GM21737 (cell line): ENCODE measurements around the gene CTDSPL.
"Not testable (repeated sequence)": the region's sequence is repeated elsewhere in the genome, so short reads cannot be mapped to it uniquely, and the experiment has no call there.

Experiments used
- ATAC-seq: cut with Tn5 transposase; IDR thresholded peaks from one replicate; pipeline ENCODE4 v1.9.1; 2021; ENCODE audit warnings: mild to moderate bottlenecking, moderate library complexity; ENCODE audit not compliant: unreplicated experiment

CTDSPL gene

GRCh38 chr3:37861620-37862041, at the start of gene CTDSPL:
CTDSPL (plus strand) TSS chr3:37861880; CDS start chr3:37862200, 320 bp downstream.
- no peak for ATAC-seq

- ATAC-seq = no peak
These were observed 49.2 kb upstream of the CTDSPL start for GRCh38 chr3:37812499-37812896.

- ATAC-seq = no peak
These were observed 48.3 kb upstream of the CTDSPL start for GRCh38 chr3:37813403-37813802.

- no peak for ATAC-seq
These were observed 47.1 kb upstream of the CTDSPL start for GRCh38 chr3:37814547-37814946.

- not testable (repeated sequence) for ATAC-seq
These were observed 46.5 kb upstream of the CTDSPL start for GRCh38 chr3:37815156-37815555.

GRCh38 chr3:37816271-37816670, 45.4 kb upstream of the CTDSPL start:
- no peak for ATAC-seq

- no peak for ATAC-seq
These were observed 42.1 kb upstream of the CTDSPL start for GRCh38 chr3:37819591-37819990.

- no peak for ATAC-seq
These were observed 41.4 kb upstream of the CTDSPL start for GRCh38 chr3:37820286-37820685.

GRCh38 chr3:37823189-37823588, 38.5 kb upstream of the CTDSPL start:
- ATAC-seq = no peak

GRCh38 chr3:37824090-37824953, 37.4 kb upstream of the CTDSPL start:
- no peak for ATAC-seq

- no peak for ATAC-seq
These were observed 36.7 kb upstream of the CTDSPL start for GRCh38 chr3:37824954-37825328.

GRCh38 chr3:37825744-37826400, 35.8 kb upstream of the CTDSPL start:
- no peak for ATAC-seq

GRCh38 chr3:37826502-37826901, 35.2 kb upstream of the CTDSPL start:
- ATAC-seq = no peak

GRCh38 chr3:37826933-37827332, 34.7 kb upstream of the CTDSPL start:
- ATAC-seq = no peak

GRCh38 chr3:37832480-37832879, 29.2 kb upstream of the CTDSPL start:
- no peak for ATAC-seq

GRCh38 chr3:37833302-37834186, 28.1 kb upstream of the CTDSPL start:
- no peak for ATAC-seq

- ATAC-seq = no peak
These were observed 25.1 kb upstream of the CTDSPL start for GRCh38 chr3:37836589-37836988.

- no peak for ATAC-seq
These were observed 14.0 kb upstream of the CTDSPL start for GRCh38 chr3:37847689-37848088.

- ATAC-seq = no peak
These were observed 12.3 kb upstream of the CTDSPL start for GRCh38 chr3:37849146-37849923.

GRCh38 chr3:37852097-37852496, 9.6 kb upstream of the CTDSPL start:
- no peak for ATAC-seq

GRCh38 chr3:37852771-37853170, 8.9 kb upstream of the CTDSPL start:
- ATAC-seq = no peak
